GM19455 (cell line): ENCODE measurements around the gene WIPF2.
"Not testable (repeated sequence)": the region's sequence is repeated elsewhere in the genome, so short reads cannot be mapped to it uniquely, and the experiment has no call there.

Experiments
- ATAC-seq: cut with Tn5 transposase; IDR thresholded peaks from one replicate; pipeline ENCODE4 v1.9.1; 2021; ENCODE audit not compliant: unreplicated experiment

Gene WIPF2

DNA sequence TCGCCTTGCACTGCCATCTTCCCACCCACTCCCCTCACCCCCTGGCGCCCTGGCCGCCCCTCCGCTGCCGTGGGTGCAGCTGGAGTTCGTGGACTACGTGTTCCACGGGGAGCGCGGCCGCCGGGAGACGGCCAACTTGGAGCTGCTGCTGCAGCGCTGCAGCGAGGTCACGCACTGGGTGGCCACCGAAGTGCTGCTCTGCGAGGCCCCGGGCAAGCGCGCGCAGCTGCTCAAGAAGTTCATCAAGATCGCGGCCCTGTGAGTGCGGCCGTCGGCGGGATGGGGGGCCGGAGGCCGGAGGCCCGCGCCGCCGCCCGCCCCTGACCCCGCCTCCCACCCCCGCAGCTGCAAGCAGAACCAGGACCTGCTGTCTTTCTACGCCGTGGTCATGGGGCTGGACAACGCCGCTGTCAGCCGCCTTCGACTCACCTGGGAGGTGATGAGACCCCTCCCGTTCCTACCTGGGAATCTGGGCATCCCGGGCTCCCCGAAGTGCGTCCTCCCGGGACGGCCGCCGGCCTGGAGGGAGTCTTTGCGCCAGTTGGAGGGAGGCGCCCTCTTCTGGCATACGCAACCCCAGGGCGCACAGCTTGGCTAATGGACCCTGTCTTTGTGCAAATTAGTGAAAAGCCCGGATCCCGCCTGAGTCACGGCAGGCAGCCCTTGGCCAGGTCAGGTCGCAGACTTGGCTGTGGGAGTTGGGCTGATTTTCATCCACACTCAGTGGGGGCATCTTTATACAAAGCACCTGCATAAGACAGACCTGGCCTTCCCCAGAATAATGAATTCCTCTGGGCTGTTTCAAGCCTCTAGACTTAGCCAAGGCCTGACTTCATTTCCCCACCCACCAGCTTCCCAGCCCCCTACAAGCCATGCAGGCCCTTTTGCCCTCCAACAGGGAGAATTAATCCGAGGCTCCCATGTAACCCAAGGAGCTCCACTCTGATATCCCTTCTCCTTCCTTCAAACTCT lies 27.6 kb upstream of the WIPF2 start:
- ATAC-seq, result no peak

DNA sequence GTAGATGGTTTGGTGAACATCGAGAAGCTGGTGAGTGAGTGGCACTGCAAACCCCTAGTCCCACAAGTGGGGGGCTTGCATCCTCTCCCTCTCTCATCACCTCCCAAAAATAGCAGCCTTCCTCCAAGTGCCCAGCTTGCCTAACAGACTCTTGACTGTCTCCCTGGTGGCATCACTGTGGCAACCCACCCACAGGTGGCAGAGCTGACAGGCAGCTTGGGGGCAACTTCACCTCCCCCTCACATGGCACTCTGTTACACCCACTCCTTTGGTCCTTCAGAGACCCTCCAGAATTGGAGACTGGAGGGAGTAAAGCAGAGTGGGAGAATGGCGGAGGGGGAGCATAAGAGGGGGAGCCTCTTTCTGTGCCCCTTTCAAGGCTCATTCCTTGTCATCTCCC lies 26.1 kb upstream of the WIPF2 start:
- ATAC-seq, result no peak

GRCh38 chr17:40194821-40195220 lies 24.3 kb upstream of the WIPF2 start:
- ATAC-seq, result no peak

DNA sequence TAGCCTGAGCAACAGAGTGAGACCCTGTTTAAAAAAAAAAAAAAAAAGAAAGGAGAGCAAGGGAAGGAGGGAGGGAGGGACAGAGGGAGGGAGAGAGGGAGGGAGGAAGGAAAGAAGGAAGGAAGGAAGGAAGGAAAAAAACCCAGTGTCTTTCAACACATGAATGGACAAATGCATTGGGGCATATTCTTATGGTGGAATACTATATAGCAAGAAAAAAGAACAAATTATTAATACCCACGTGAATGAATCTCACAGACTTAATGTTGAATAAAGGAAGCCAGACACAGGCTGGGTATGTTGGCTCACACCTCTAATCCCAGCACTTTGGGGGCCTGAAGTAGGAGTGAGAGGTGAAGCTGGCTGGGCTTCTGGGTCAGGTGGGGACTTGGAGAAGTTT lies 21.6 kb upstream of the WIPF2 start:
- no peak for ATAC-seq

GRCh38 chr17:40197965-40198456 lies 21.1 kb upstream of the WIPF2 start:
- not testable (repeated sequence) for ATAC-seq

GRCh38 chr17:40198576-40198975 lies 20.5 kb upstream of the WIPF2 start:
- ATAC-seq, result no peak

DNA sequence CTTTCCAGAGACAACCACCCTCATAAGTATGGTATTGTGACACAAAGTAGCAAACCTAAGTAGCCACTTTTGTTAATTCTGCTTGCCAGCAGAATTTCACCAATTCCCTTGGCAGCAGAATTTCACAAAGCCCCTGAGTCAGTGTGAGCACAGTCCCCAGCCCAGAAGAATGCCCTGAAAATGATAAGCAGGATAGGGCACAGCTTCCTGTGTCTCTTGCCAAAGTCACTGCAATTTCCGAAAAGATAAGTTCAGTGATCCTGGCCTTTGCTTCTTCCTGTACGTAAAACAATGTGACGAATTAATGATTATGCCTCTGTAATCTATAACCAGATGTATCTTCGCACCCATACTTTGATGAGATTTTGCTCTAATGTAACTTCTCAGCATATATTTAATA lies 16.0 kb upstream of the WIPF2 start:
- no peak for ATAC-seq

- ATAC-seq, result not testable (repeated sequence)
Measured at GRCh38 chr17:40206193-40206592, 12.9 kb upstream of the WIPF2 start.

DNA sequence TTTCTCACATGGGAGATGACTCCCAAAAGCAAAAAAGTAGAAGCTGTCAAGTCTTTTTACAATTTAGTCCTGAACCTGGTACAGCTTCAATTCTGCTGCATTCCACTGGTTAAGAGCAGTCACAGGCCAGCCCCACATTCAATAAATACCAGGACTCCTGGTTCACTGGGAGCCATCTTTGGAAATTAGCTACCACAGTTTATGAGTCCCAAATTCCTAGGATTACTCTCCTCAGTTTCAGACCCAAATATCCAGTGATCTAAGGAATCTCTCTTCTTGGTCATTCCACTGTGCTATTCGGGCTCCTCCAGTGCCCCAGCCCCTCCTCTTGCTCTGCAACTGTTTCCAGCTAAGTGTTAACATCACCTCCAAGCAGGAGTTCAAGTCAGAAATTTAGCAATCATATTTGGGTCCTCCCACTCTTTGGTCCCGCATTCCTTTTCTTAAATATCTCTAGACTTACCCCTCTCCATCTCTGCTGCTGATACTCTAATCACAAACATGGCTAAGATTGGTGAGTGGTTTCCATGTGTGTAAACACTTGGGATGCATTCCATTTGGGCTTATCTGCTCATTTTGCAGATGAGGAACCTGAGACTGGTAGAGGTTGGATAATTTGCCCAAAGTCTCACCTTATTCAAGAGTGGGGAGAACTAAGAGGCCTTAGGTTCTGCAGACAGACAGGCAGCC lies 9.6 kb upstream of the WIPF2 start:
- ATAC-seq, result no peak

- not testable (repeated sequence) for ATAC-seq
Measured at GRCh38 chr17:40213914-40214313, 5.2 kb upstream of the WIPF2 start.

DNA sequence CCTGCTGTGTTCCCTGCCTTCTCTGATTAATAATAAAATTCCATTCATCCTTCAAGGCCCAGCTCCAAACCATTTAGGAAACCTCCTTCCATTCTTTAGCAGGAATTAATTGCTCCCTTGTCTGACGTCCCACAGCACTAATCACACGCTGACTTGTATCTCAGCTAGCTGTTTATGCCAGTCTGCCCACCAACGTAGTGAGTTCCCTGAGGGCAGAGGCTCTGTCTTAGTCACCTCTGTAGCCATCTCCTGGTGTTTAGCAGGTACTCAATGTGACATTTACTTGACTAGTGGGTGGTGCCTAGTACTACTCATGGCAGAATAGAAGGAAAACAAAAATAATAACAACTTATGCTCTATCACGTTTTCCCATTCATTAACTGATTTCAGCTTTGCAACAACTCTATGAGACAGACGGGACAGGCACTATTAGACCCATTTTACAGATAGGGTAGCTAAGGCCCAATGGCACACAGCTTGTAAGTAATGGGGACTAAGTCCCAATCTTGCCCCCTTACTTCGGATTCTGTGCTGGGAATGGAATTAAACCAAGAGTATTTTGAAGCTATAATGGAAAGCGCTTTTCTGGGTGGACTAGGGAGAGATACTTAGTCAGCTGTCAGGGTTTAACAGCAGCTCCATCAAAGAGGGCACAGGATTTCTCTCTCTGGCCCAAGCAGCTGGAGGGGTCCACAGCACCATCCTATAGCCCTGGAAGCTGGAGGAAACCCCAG lies 931 bp upstream of the WIPF2 start:
- ATAC-seq, result no peak

GRCh38 chr17:40219594-40220338 lies 662 bp downstream of the WIPF2 start:
- no peak for ATAC-seq

GRCh38 chr17:40224718-40225550 lies 5.8 kb downstream of the WIPF2 start:
- no peak for ATAC-seq

GRCh38 chr17:40229146-40229545 lies 10.0 kb downstream of the WIPF2 start:
- not testable (repeated sequence) for ATAC-seq

GRCh38 chr17:40230670-40231069 lies 11.6 kb downstream of the WIPF2 start:
- ATAC-seq, result no peak

GRCh38 chr17:40231928-40232327 lies 12.8 kb downstream of the WIPF2 start:
- not testable (repeated sequence) for ATAC-seq

GRCh38 chr17:40241252-40241834 lies 22.2 kb downstream of the WIPF2 start:
- ATAC-seq, result no peak

DNA sequence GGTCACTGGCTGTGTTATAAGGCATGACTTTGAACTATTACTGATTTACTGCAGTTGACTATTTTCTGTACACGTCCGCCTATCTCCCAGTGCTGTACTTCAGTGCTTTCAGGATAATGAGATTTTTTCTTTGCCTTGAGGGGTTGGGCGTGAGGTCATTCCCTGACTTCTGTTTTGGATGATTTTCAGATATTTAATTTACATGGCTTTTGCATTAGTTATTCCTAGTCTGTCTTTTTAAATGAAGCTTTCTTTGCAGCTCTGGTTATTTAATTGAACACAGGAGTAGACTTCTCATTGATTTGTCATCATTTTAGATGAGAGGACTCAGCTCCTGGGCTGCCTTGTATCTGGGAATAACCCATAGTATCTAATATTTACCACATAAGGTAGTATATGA lies 23.7 kb downstream of the WIPF2 start:
- no peak for ATAC-seq

GRCh38 chr17:40243761-40244160 lies 24.7 kb downstream of the WIPF2 start:
- no peak for ATAC-seq
